Right renal pelvis (tissue), 4 donors: ENCODE measurements around the gene HEATR5B. TPM values are rescaled to one million over a fixed set of nuclear protein-coding genes. Genes with fewer than 3 reads are reported as not detected.
"Not testable (repeated sequence)": the region's sequence is repeated elsewhere in the genome, so short reads cannot be mapped to it uniquely, and the experiment has no call there.

Experiments used
- DNase-seq, 4 donors: peaks; one replicate each; pipeline ENCODE4 v3.0.0-alpha.2; 2013; ENCODE audit warnings: low read depth in 4 of 4, low spot score in 3 of 4, missing footprints in 1 of 4
- polyA plus RNA-seq, 4 donors: library from polyadenylated mRNA; unstranded; fragments of 120-200 nt; gene quantifications; one replicate each; pipeline ENCODE4 v1.2.1, GENCODE V29; 2013; ENCODE audit not compliant: insufficient read length in 4 of 4

HEATR5B gene
- polyA plus RNA-seq, 4 donors = 20.3 to 23.8 (median 22.8) TPM

GRCh38 chr2:36951027-36951518, 133.1 kb downstream of the HEATR5B start:
- DNase-seq = no peak

- no peak for DNase-seq
These were observed 134.3 kb downstream of the HEATR5B start for GRCh38 chr2:36949845-36950244.

DNA sequence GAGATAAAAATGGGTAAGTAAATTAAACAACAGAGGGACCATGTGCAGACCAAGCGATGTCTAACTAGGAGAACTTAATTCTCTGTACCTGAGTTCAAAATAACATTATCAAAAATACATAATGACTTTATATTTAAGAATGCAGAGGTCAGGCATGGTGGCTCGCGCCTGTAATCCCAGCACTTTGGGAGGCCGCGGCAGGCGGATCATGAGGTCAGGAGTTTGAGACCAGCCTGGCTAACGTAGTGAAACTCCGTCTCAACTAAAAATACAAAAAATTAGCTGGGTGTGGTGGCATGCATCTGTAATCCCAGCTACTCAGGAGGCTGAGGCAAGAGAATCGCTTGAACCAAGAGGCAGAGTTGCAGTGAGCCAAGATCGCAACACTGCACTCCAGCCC, 138.9 kb downstream of the HEATR5B start:
- not testable (repeated sequence) for DNase-seq

DNA sequence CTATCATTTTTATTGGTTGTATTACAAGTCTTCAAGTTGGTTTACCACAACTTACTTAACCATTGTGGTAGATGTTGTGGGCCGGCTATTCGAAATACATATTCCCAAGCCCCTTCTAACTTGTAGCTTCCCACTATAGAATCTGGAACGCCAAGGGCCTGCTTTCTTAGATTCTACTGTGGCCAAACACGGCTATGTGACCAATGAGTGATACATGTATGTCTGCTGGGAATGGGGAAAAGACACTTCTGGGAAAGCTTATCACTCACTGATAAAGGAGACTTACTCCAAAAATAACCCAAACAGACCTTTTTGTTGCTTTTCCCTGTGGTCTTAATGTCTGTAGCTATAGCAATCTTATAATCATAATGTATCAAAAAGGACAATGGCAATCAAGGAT, 142.3 kb downstream of the HEATR5B start:
- DNase-seq = no peak

GRCh38 chr2:36936526-36936925, 147.6 kb downstream of the HEATR5B start:
- not testable (repeated sequence) for DNase-seq

- not testable (repeated sequence) for DNase-seq
These were observed 152.5 kb downstream of the HEATR5B start for GRCh38 chr2:36931688-36932087.

Other genes starting within 250 kb of the HEATR5B start
- gene STRN, start 117.8 kb downstream of the HEATR5B start, polyA plus RNA-seq = 10 to 100 TPM; 18.8 to 25.1 (median 23.2) TPM
- 10 to 100 TPM in 3 of 4 donors, 1 to 10 TPM in 1; 8.7 to 11.5 (median 10.4) TPM for gene GPATCH11, start 146 bp upstream of the HEATR5B start, polyA plus RNA-seq
- gene EIF2AK2, start 72.6 kb upstream of the HEATR5B start, polyA plus RNA-seq = 10 to 100 TPM; 29.5 to 39.7 (median 38.1) TPM
- not detected for gene SULT6B1, start 104.3 kb upstream of the HEATR5B start, polyA plus RNA-seq
- 10 to 100 TPM; 49.8 to 68.2 (median 61.7) TPM for gene CEBPZOS, start 112.1 kb upstream of the HEATR5B start, polyA plus RNA-seq
- gene CEBPZ, start 147.2 kb upstream of the HEATR5B start, polyA plus RNA-seq = 10 to 100 TPM; 70.7 to 89.1 (median 83.6) TPM
- gene NDUFAF7, start 147.3 kb upstream of the HEATR5B start, polyA plus RNA-seq = 10 to 100 TPM; 20.8 to 27.7 (median 22.7) TPM
- 10 to 100 TPM; 46.0 to 56.3 (median 54.1) TPM for gene PRKD3, start 240.5 kb upstream of the HEATR5B start, polyA plus RNA-seq